ENCODE results near the gene IRF6. TPM values are rescaled to one million over a fixed set of nuclear protein-coding genes. Genes with fewer than 3 reads are reported as not detected.

IRF6 gene
- total RNA-seq, 1 experiment from 2014 or later, result 17.2 TPM

DNA sequence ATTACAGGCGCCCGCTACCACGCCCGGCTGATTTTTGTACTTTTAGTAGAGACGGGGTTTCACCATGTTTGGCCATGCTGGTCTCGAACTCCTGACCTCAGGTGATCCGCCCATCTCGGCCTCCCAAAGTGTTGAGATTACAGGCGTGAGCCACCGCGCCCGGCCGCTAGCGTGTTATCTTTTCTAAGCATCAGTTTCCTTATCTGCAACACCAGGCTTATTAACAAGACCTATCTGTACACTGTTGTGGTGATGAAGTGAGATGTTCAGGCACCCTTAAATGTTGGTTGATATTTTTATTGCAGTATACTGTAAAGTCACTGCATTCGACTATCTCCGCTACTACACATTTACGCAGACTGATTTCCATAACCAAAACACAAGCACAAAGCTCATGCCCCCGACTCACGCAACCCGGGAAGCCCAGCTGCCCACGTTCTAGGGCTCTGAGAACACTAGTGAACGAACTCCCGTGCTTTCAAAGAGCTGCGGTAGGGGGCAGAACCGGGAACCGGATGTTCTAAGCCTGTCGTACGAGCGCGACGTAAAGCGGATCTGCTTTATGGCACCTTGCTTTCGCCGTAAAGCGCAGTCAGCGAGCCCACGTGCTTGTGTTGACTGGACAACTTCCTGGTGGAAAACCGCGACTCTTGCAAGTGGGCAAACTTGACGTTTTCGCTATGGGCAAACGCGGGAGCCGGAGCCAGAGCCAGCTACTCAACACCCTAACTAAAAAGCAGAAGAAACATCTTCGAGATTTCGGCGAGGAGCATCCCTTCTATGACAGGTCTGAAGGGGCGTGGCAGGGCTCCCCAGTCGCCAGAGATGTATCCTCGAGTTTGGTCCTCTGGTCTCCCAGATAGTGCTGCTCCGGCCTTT, 21.7 kb upstream of the IRF6 start, which contains the start of gene UTP25 (continued):
- TF ChIP-seq, protein P1, sequence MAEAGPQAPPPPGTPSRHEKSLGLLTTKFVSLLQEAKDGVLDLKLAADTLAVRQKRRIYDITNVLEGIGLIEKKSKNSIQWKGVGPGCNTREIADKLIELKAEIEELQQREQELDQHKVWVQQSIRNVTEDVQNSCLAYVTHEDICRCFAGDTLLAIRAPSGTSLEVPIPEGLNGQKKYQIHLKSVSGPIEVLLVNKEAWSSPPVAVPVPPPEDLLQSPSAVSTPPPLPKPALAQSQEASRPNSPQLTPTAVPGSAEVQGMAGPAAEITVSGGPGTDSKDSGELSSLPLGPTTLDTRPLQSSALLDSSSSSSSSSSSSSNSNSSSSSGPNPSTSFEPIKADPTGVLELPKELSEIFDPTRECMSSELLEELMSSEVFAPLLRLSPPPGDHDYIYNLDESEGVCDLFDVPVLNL (CRISPR knock-in tag; IDR thresholded peaks at IDR 0.05; ENCODE audit: borderline replicate concordance, low read depth), result no peak
- TF ChIP-seq, protein P2, sequence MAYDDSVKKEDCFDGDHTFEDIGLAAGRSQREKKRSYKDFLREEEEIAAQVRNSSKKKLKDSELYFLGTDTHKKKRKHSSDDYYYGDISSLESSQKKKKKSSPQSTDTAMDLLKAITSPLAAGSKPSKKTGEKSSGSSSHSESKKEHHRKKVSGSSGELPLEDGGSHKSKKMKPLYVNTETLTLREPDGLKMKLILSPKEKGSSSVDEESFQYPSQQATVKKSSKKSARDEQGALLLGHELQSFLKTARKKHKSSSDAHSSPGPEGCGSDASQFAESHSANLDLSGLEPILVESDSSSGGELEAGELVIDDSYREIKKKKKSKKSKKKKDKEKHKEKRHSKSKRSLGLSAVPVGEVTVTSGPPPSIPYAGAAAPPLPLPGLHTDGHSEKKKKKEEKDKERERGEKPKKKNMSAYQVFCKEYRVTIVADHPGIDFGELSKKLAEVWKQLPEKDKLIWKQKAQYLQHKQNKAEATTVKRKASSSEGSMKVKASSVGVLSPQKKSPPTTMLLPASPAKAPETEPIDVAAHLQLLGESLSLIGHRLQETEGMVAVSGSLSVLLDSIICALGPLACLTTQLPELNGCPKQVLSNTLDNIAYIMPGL (CRISPR knock-in tag; IDR thresholded peaks at IDR 0.05), result no peak
- TF ChIP-seq NFE2L1 (CRISPR knock-in tag; IDR thresholded peaks at IDR 0.05) (no peak), IRF2 (CRISPR knock-in tag; IDR thresholded peaks at IDR 0.05; ENCODE audit: borderline replicate concordance, low read depth) (no peak), ESRRA (CRISPR knock-in tag; IDR thresholded peaks at IDR 0.05; ENCODE audit: borderline replicate concordance) (no peak), ZNF396 (CRISPR knock-in tag; IDR thresholded peaks at IDR 0.05; ENCODE audit: borderline replicate concordance) (no peak), ETV6 (CRISPR knock-in tag; IDR thresholded peaks at IDR 0.05) (peak; percentile 87; the same call in 1 of the 2 replicates), ZNF121 (CRISPR knock-in tag; IDR thresholded peaks at IDR 0.05) (no peak), KAT7 (CRISPR knock-in tag; IDR thresholded peaks at IDR 0.05; ENCODE audit: borderline replicate concordance) (no peak), CREM (CRISPR knock-in tag; IDR thresholded peaks at IDR 0.05) (no peak), NFYB (CRISPR knock-in tag; conservative IDR thresholded peaks at IDR 0.05; ENCODE audit: low read depth) (no peak), ZNF671 (CRISPR knock-in tag; IDR thresholded peaks at IDR 0.05) (no peak), CBFB (CRISPR knock-in tag; IDR thresholded peaks at IDR 0.05; ENCODE audit: low read depth) (no peak), MYBL2 (CRISPR knock-in tag; IDR thresholded peaks at IDR 0.05) (no peak), TEAD1 (CRISPR knock-in tag; IDR thresholded peaks at IDR 0.05) (peak; percentile 84), JAZF1 (CRISPR knock-in tag; IDR thresholded peaks at IDR 0.05) (no peak)
- TF ChIP-seq, protein P3, sequence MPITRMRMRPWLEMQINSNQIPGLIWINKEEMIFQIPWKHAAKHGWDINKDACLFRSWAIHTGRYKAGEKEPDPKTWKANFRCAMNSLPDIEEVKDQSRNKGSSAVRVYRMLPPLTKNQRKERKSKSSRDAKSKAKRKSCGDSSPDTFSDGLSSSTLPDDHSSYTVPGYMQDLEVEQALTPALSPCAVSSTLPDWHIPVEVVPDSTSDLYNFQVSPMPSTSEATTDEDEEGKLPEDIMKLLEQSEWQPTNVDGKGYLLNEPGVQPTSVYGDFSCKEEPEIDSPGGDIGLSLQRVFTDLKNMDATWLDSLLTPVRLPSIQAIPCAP (CRISPR knock-in tag; IDR thresholded peaks at IDR 0.05), result no peak
- TF ChIP-seq, protein P4, sequence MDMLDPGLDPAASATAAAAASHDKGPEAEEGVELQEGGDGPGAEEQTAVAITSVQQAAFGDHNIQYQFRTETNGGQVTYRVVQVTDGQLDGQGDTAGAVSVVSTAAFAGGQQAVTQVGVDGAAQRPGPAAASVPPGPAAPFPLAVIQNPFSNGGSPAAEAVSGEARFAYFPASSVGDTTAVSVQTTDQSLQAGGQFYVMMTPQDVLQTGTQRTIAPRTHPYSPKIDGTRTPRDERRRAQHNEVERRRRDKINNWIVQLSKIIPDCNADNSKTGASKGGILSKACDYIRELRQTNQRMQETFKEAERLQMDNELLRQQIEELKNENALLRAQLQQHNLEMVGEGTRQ (CRISPR knock-in tag; IDR thresholded peaks at IDR 0.05), result peak; percentile 92
- TF ChIP-seq, protein P5, sequence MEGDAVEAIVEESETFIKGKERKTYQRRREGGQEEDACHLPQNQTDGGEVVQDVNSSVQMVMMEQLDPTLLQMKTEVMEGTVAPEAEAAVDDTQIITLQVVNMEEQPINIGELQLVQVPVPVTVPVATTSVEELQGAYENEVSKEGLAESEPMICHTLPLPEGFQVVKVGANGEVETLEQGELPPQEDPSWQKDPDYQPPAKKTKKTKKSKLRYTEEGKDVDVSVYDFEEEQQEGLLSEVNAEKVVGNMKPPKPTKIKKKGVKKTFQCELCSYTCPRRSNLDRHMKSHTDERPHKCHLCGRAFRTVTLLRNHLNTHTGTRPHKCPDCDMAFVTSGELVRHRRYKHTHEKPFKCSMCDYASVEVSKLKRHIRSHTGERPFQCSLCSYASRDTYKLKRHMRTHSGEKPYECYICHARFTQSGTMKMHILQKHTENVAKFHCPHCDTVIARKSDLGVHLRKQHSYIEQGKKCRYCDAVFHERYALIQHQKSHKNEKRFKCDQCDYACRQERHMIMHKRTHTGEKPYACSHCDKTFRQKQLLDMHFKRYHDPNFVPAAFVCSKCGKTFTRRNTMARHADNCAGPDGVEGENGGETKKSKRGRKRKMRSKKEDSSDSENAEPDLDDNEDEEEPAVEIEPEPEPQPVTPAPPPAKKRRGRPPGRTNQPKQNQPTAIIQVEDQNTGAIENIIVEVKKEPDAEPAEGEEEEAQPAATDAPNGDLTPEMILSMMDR (IDR thresholded peaks at IDR 0.05), result peak; percentile 38; the same call in 1 of the 2 replicates
- TF ChIP-seq, protein P6, sequence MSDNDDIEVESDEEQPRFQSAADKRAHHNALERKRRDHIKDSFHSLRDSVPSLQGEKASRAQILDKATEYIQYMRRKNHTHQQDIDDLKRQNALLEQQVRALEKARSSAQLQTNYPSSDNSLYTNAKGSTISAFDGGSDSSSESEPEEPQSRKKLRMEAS (CRISPR knock-in tag; IDR thresholded peaks at IDR 0.05), result peak; percentile 99
- TF ChIP-seq, protein P7, sequence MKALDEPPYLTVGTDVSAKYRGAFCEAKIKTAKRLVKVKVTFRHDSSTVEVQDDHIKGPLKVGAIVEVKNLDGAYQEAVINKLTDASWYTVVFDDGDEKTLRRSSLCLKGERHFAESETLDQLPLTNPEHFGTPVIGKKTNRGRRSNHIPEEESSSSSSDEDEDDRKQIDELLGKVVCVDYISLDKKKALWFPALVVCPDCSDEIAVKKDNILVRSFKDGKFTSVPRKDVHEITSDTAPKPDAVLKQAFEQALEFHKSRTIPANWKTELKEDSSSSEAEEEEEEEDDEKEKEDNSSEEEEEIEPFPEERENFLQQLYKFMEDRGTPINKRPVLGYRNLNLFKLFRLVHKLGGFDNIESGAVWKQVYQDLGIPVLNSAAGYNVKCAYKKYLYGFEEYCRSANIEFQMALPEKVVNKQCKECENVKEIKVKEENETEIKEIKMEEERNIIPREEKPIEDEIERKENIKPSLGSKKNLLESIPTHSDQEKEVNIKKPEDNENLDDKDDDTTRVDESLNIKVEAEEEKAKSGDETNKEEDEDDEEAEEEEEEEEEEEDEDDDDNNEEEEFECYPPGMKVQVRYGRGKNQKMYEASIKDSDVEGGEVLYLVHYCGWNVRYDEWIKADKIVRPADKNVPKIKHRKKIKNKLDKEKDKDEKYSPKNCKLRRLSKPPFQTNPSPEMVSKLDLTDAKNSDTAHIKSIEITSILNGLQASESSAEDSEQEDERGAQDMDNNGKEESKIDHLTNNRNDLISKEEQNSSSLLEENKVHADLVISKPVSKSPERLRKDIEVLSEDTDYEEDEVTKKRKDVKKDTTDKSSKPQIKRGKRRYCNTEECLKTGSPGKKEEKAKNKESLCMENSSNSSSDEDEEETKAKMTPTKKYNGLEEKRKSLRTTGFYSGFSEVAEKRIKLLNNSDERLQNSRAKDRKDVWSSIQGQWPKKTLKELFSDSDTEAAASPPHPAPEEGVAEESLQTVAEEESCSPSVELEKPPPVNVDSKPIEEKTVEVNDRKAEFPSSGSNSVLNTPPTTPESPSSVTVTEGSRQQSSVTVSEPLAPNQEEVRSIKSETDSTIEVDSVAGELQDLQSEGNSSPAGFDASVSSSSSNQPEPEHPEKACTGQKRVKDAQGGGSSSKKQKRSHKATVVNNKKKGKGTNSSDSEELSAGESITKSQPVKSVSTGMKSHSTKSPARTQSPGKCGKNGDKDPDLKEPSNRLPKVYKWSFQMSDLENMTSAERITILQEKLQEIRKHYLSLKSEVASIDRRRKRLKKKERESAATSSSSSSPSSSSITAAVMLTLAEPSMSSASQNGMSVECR (CRISPR knock-in tag; IDR thresholded peaks at IDR 0.05; ENCODE audit: borderline replicate concordance), result peak; percentile 96
- TF ChIP-seq, protein P8, sequence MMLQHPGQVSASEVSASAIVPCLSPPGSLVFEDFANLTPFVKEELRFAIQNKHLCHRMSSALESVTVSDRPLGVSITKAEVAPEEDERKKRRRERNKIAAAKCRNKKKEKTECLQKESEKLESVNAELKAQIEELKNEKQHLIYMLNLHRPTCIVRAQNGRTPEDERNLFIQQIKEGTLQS (CRISPR knock-in tag; conservative IDR thresholded peaks at IDR 0.05), result no peak
- TF ChIP-seq, protein P9, sequence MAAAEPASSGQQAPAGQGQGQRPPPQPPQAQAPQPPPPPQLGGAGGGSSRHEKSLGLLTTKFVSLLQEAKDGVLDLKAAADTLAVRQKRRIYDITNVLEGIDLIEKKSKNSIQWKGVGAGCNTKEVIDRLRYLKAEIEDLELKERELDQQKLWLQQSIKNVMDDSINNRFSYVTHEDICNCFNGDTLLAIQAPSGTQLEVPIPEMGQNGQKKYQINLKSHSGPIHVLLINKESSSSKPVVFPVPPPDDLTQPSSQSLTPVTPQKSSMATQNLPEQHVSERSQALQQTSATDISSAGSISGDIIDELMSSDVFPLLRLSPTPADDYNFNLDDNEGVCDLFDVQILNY (CRISPR knock-in tag; IDR thresholded peaks at IDR 0.05), result no peak
